H1 (cell line): ENCODE measurements around the gene SNRPB2. TPM values are rescaled to one million over a fixed set of nuclear protein-coding genes. Genes with fewer than 3 reads are reported as not detected.

Experiments
- BCL11A ChIP-seq, 2 experiments: IDR thresholded peaks; one replicate each; pipeline ENCODE4 v1.6.1; 2011; ENCODE audit warnings: low read depth in 2 of 2, low read length in 2 of 2, mild to moderate bottlenecking in 2 of 2
- BRCA1 ChIP-seq: IDR thresholded peaks from 2 replicates; pipeline ENCODE4 v1.6.1; 2012; ENCODE audit warnings: low read depth, low read length, improper control_type of control experiment
- CEBPB ChIP-seq: IDR thresholded peaks from 2 replicates; pipeline ENCODE4 v1.6.1; 2012; ENCODE audit warnings: low read depth, low read length
- CTCF ChIP-seq, 3 experiments: IDR thresholded peaks; 1 replicate in 2 of 3; 2 replicates in 1 of 3; pipeline versions ENCODE4 v1.5.1 to v1.6.1; 2011; ENCODE audit warnings: low read length in 3 of 3, mild to moderate bottlenecking in 3 of 3, inconsistent platforms in 2 of 3, low read depth in 1 of 3, moderate library complexity in 1 of 3; ENCODE audit not compliant: insufficient read depth in 1 of 3; ENCODE audit errors: control extremely low read depth in 1 of 3
- NANOG ChIP-seq: IDR thresholded peaks from 2 replicates; pipeline ENCODE4 v1.6.1; 2011; ENCODE audit warnings: low read length, low read depth, mild to moderate bottlenecking, inconsistent platforms; ENCODE audit not compliant: insufficient read depth, poor library complexity, severe bottlenecking
- RBBP5 ChIP-seq: IDR thresholded peaks from 2 replicates; pipeline ENCODE4 v1.7.1; 2012; ENCODE audit warnings: low read depth, mild to moderate bottlenecking, inconsistent platforms, low read length, moderate library complexity, borderline replicate concordance
- TCF12 ChIP-seq: IDR thresholded peaks from 2 replicates; pipeline ENCODE4 v1.6.1; 2011; ENCODE audit warnings: low read depth, mild to moderate bottlenecking, low read length
- polyA plus RNA-seq, 7 experiments: library from polyadenylated mRNA; depleted of rRNA in 3 of 7; stranded (reverse) in 5 of 7; unstranded in 2 of 7; fragments of >200 nt in 5 of 7; fragments of 200-250 nt in 2 of 7; gene quantifications; 1 replicate in 5 of 7; 2 replicates in 1 of 7; 4 replicates in 1 of 7; pipeline versions ENCODE4 v1.2.1 to v1.2.3, GENCODE V29; 2011 to 2013; ENCODE audit warnings: missing spikeins in 2 of 7, mixed read lengths in 2 of 7
- total RNA-seq: library from RNA; stranded (reverse); fragmentation: NEBNext Ultra II Directional; extraction: Animal tissue kit (Norgen Biotek cat#: 25700); gene quantifications from 2 replicates; pipeline ENCODE4 v1.2.1, GENCODE V29; 2021
- TF ChIP-seq, protein P1 (sequence below): IDR thresholded peaks from 2 replicates; pipeline ENCODE4 v1.6.1; 2012; ENCODE audit warnings: low read length, inconsistent platforms
- TF ChIP-seq, protein P2 (sequence below): IDR thresholded peaks from 2 replicates; pipeline ENCODE4 v1.6.1; 2012; ENCODE audit warnings: inconsistent platforms

The SNRPB2 gene
- total and polyA plus RNA-seq, 2 of the 8 experiments (the other 6 are each of a cell fraction or from before 2014, with no cell fraction given) = 49.4 to 102 TPM

- TF ChIP-seq CTCF (IDR thresholded peaks at IDR 0.05; ENCODE audit: control extremely low read depth in 1 of 3, insufficient read depth in 1 of 3, low read depth in 1 of 3, low read length in 3 of 3) (no peak), BRCA1 (no peak), BCL11A (IDR thresholded peaks at IDR 0.05; ENCODE audit: low read depth in 2 of 2, low read length in 2 of 2) (no peak), RBBP5 (no peak), TCF12 (no peak), CEBPB (no peak), NANOG (no peak)
- TF ChIP-seq, protein P1, sequence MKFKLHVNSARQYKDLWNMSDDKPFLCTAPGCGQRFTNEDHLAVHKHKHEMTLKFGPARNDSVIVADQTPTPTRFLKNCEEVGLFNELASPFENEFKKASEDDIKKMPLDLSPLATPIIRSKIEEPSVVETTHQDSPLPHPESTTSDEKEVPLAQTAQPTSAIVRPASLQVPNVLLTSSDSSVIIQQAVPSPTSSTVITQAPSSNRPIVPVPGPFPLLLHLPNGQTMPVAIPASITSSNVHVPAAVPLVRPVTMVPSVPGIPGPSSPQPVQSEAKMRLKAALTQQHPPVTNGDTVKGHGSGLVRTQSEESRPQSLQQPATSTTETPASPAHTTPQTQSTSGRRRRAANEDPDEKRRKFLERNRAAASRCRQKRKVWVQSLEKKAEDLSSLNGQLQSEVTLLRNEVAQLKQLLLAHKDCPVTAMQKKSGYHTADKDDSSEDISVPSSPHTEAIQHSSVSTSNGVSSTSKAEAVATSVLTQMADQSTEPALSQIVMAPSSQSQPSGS = no peak
- TF ChIP-seq, protein P2, sequence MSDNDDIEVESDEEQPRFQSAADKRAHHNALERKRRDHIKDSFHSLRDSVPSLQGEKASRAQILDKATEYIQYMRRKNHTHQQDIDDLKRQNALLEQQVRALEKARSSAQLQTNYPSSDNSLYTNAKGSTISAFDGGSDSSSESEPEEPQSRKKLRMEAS = no peak
- TF ChIP-seq, all 59 proteins: peak for 0
Observed at GRCh38 chr20:16695628-16696027, 34.2 kb upstream of the SNRPB2 start (continued).
